Adipocyte (in vitro differentiated cells): ENCODE results near the gene FAM114A1.
"Not testable (repeated sequence)": the region's sequence is repeated elsewhere in the genome, so short reads cannot be mapped to it uniquely, and the experiment has no call there.

Experiments
- DNase-seq: peaks from one replicate; pipeline ENCODE4 v3.0.0-alpha.2; 2015; ENCODE audit warnings: low read depth
- H3K27me3 ChIP-seq: replicated peaks from 2 replicates; pipeline ENCODE4 v1.7.0; 2013; ENCODE audit warnings: mild to moderate bottlenecking, low read length, moderate library complexity; ENCODE audit not compliant: control insufficient read depth, insufficient read depth
- H3K36me3 ChIP-seq: 2 replicates; pipeline ENCODE4 v1.7.0; 2013; ENCODE audit warnings: low read length, mild to moderate bottlenecking, moderate library complexity; ENCODE audit not compliant: control insufficient read depth, insufficient read depth, severe bottlenecking
- H3K4me1 ChIP-seq: 2 replicates; pipeline ENCODE4 v1.7.0; 2013; ENCODE audit warnings: mild to moderate bottlenecking, low read length, moderate library complexity; ENCODE audit not compliant: control insufficient read depth, insufficient read depth
- H3K4me3 ChIP-seq: 2 replicates; pipeline ENCODE4 v1.7.0; 2013; ENCODE audit warnings: mild to moderate bottlenecking, low read length, moderate library complexity
- H3K9ac ChIP-seq: 2 replicates; pipeline ENCODE4 v1.7.0; 2013; ENCODE audit warnings: mild to moderate bottlenecking, low read length, moderate library complexity
- H3K9me3 ChIP-seq: 2 replicates; pipeline ENCODE4 v1.7.0; 2013; ENCODE audit warnings: mild to moderate bottlenecking, low read length, moderate library complexity; ENCODE audit not compliant: control insufficient read depth

Gene FAM114A1

DNA sequence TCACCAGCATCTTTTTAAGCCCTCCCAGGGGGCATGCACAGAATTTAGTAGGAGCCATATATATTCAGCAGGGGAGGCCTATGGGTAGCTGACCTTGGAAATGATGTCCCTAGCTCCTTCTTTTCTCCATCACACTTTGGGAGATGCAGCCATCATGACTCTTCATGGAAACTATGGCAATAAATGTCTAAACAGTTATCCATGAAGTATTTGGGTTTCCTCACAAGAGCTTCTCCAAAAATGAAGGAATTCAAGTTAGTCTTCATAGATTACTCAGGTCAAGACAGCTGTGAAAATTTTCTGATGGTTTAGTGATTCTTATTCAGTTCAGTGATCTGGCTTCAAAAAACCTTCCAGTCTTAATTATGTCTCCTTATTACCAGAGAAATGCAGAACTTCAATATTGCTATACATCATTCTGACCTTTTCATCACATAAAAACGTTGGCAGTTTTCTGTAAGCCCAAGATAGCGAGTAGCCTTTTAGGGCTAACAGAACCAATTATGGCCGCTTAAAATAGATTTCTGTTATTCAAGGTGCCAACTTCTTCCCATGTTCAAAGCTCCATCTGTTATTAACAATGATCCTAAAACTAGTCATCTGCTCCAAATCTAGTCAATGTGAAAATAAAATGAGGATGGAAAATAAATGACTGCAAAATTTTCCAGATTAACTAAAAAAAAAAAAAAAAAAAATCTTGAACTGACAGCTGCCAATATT lies 112.1 kb downstream of the FAM114A1 start:
- no peaks in the 10 kb centered on the region for H3K36me3 ChIP-seq
- H3K4me3 ChIP-seq = no peak overlapping the region
- DNase-seq = no peak
- H3K4me1 ChIP-seq = peaks cover 44% of the 10 kb centered on the region
- H3K9me3 ChIP-seq = no peaks in the 10 kb centered on the region
- H3K9ac ChIP-seq = no peak overlapping the region
- H3K27me3 ChIP-seq = no peaks in the 10 kb centered on the region

DNA sequence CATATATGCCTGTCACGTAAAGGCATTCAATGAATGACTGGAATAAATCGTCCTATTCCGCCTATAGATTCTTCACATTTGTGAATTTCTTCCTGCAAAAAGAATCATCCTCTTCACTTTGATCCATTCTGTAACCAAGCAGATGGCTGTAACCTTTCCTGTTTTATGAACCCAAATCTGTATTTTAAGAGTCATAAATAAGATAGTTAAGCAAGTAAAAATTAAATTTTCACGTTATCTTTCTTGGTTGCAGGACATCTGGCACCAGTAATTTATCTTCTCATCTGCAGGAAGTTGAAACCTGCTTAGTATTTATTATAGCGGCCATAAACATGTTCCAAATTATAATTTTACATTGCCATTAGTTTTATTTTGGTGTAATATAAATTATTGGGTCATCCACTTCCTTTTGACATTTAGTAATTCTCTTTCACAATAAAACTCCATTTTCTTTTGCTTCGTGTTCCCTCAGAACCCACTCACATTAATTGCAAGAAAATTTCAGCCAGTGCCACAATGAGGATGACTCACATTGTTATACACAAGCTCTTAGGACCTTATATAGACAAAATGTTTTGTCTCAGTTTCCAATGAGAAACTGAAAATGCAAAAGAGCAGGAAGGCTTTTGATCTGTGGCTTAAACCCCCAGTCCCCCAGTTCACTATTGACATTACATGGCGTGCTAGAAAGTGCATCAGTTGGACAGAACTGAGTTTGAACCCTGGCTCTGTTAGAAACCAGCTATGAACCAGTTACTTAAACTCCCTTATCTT lies 113.5 kb downstream of the FAM114A1 start:
- no peaks in the 10 kb centered on the region for H3K27me3 ChIP-seq
- no peaks in the 10 kb centered on the region for H3K9me3 ChIP-seq
- peak overlapping the region; percentile 36 for H3K4me3 ChIP-seq
- DNase-seq = peak; percentile 69
- H3K36me3 ChIP-seq = no peaks in the 10 kb centered on the region
- H3K4me1 ChIP-seq = peaks cover 46% of the 10 kb centered on the region
- H3K9ac ChIP-seq = peak overlapping the region; percentile 44

DNA sequence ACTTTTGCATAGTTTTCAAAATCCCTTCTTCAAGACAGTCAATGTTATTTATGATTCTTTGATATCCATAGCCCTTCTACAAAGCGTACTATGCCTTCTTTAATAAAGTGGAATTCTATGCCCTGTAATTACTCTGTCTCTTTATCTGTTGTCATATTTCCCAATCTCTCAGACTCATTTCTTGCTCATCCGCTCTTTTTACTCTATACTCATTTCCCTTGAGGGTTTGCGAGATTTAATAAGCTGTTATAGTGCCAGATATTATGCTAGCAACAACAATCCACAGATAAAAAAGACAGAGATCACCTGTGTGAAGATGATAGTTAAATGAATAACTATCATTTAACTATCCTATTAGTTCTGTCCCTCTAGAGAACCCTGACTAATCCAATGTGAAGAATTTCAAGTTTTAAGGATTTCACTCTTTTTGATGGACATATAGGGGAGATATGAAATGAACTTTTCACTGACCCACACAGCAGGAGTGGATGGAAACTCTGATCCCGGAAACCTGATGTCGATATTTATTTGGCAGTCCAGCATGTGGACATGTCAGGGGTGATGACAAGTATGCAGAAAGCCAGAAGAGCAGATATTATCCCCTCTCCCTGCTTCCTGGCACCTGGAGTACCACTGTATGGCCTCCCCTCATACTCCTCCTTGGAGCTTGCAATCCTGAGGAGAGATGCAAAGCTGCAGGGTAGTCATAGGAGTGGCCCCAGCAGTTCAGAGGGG lies 114.9 kb downstream of the FAM114A1 start:
- H3K4me1 ChIP-seq = peaks cover 42% of the 10 kb centered on the region
- no peaks in the 10 kb centered on the region for H3K36me3 ChIP-seq
- H3K4me3 ChIP-seq = no peak overlapping the region
- DNase-seq = no peak
- no peaks in the 10 kb centered on the region for H3K9me3 ChIP-seq
- H3K9ac ChIP-seq = no peak overlapping the region
- no peaks in the 10 kb centered on the region for H3K27me3 ChIP-seq

DNA sequence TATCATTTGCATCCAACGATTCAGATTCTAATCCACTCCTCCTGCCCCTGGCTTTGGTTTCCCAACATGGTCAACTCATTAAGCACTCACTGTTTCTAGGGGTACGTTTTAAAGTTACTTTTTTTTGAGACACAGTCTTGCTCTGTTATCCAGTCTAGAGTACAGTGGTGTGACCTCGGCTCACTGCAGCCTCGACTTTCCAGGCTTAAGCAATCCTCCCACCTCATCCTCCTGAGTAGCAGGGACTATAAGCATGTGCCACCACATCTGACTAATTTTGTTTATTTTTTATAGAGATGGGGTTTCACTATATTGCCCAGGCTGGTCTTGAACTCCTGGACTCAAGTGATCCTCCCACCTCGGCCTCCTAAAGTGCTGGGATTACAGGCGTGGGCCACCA lies 115.7 kb downstream of the FAM114A1 start:
- no peaks in the 10 kb centered on the region for H3K9me3 ChIP-seq
- H3K36me3 ChIP-seq = no peaks in the 10 kb centered on the region
- H3K4me1 ChIP-seq = peaks cover 42% of the 10 kb centered on the region

DNA sequence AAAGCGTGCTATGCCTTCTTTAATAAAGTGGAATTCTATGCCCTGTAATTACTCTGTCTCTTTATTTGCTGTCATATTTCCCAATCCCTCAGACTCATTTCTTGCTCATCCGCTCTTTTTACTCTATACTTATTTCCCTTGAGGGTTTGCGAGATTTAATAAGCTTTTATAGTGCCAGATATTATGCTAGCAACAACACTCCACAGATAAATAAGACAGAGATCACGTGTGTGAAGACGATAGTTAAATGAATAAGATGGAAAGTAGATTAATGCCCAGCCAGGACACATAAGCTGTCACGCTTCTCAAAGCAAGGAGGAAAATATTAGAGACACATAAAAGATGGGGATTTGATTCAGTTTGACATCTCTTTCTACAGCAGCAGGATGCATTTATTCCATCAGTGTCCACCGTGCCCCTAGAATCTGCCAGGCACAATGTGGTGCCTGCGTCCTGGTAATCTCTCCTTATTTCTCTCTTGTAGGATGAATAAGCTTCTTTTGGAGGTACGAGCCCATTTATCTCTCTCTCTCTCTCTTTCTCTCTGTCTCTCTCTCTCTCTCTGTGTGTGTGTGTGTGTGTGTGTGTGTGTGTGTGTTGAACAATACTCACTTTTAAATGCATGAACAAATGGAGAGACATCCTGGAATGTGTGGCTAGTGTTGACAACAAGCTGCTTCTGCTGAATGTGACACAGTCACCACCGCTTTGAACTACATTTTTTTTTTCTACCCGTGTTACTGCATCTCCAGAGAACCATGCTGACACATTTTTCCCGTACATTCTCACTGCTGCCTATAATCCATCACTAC lies 116.4 kb downstream of the FAM114A1 start:
- no peaks in the 10 kb centered on the region for H3K27me3 ChIP-seq
- H3K4me1 ChIP-seq = peaks cover 42% of the 10 kb centered on the region
- peak overlapping the region; percentile 57 for H3K4me3 ChIP-seq
- H3K9ac ChIP-seq = no peak overlapping the region
- no peak for DNase-seq
- H3K36me3 ChIP-seq = no peaks in the 10 kb centered on the region
- H3K9me3 ChIP-seq = no peaks in the 10 kb centered on the region

More for the DNA sequence above, 115.7 kb downstream of the FAM114A1 start:
- Histone ChIP-seq H3K27me3 (no peaks in the 10 kb centered on the region), H3K9ac (no peak overlapping the region), H3K4me3 (no peak overlapping the region)
- DNase-seq = no peak

DNA sequence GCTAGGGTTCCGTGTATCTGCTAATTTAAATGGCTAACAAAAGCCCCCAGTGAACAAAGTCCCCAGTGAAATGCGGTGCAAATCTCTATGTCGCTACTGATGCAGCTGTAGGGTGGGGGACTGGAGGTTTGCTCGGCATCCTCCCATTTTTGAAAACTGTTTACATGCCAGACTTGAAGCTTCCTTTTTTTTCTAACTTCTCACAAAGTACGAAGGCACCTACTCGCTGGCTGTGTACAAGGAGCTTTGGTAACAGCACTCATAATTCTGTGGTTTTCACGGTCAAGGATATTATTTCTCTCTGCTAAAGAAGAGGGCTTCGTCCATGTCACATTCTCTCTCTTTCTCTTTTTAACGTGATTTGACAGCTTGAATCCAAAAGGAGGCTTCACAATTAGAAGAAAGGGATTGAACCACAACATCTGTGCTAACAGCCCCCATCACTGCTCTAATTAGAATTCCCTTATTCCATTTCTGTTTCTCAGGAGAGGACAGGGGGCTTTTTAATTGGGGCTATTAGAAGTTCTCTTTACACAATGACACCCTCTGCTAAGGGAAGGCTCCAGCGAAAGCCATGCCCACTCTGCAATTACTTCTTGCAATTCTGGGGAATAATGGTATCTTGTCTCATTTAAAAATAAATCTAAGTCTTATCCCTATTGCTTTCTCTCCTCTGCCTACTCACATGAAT lies 117.9 kb downstream of the FAM114A1 start:
- DNase-seq = no peak
- no peak overlapping the region for H3K4me3 ChIP-seq
- H3K27me3 ChIP-seq = no peaks in the 10 kb centered on the region
- no peak overlapping the region for H3K9ac ChIP-seq
- no peaks in the 10 kb centered on the region for H3K9me3 ChIP-seq
- peaks cover 42% of the 10 kb centered on the region for H3K4me1 ChIP-seq
- H3K36me3 ChIP-seq = no peaks in the 10 kb centered on the region

DNA sequence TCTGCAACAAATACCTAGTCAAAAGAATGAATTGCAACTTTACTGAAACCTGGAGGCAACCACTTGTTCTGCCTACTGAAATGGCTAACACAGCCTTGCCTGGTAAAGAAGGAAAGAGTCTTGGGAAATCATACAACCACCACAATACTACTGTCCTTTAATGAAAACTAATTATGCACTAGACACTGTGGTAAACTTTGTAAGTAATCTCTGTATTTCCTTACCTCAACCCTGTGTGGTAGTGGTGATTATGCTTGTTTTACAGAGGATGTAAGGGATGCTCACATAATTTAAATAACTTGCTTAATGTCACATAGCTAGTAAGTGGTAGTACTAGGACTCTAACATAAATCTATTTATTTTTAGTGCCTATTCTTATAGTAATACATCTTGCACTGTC lies 119.9 kb downstream of the FAM114A1 start:
- no peak for DNase-seq
- no peaks in the 10 kb centered on the region for H3K27me3 ChIP-seq
- no peaks in the 10 kb centered on the region for H3K36me3 ChIP-seq
- H3K9me3 ChIP-seq = no peaks in the 10 kb centered on the region
- no peak overlapping the region for H3K9ac ChIP-seq
- peaks cover 23% of the 10 kb centered on the region for H3K4me1 ChIP-seq
- no peak overlapping the region for H3K4me3 ChIP-seq

DNA sequence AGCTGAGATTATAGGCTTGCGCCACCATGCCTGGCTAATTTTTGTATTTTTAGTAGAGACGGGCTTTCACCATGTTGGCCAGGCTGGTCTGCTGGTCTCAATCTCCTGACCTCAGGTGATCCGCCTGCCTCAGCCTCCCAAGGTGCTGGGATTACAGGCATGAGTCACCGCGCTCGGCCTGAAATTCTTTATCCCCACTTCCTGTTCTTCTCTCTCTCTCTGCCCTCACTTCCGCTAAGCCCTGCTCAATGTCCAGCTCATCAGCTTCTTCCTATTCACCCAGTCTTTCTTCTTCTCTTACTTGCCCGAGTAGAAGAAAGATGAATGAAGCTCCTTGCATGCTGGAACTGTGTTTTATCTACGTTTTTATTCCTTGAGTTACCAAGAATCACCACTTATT lies 120.7 kb downstream of the FAM114A1 start:
- DNase-seq, H3K4me3 ChIP-seq, H3K9me3 ChIP-seq, H3K9ac ChIP-seq, H3K27me3 ChIP-seq, H3K36me3 ChIP-seq: not testable (repeated sequence)
- peaks cover 15% of the 10 kb centered on the region for H3K4me1 ChIP-seq

DNA sequence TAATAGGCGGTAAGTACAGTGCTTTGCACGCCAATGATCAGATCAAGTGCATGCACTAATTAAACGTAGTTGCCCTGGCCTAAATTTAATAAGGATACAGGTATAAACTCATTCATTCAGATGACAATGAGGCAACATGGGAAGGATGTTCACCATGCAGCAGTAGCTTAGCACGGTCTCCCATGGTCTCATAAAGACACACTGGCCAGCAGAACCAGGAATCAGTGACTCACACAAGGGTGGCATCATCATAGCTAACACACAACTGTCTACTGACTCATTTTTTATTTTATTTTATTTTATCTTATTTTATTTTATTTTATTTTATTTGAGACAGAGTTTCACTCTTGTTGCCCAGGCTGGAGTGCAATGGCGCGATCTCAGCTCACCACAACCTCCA lies 121.9 kb downstream of the FAM114A1 start:
- DNase-seq = peak; percentile 33
- Histone ChIP-seq H3K9ac (no peak overlapping the region), H3K4me3 (no peak overlapping the region), H3K36me3 (no peaks in the 10 kb centered on the region), H3K27me3 (no peaks in the 10 kb centered on the region), H3K9me3 (no peaks in the 10 kb centered on the region), H3K4me1 (peaks cover 4% of the 10 kb centered on the region)

DNA sequence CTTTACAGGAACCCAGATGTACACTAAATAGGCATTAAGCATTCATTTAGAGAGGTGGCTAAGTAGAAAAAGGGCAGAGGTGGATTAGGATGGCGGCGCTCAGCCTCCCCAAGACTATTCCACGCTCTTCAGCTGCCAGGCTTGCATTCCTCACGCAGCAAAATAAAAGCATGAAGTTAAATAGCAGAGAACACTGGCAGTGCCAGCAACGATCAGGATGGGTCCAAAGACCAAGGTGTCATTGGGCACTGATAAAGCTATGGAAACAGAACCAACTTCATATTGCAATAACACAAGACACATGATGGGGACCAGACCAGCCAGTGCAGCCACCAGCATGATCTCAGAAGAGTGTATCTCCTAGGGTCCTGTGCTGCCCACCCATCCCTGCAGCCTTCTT lies 122.6 kb downstream of the FAM114A1 start:
- H3K9ac ChIP-seq = no peak overlapping the region
- DNase-seq = no peak
- H3K9me3 ChIP-seq = no peaks in the 10 kb centered on the region

More for the DNA sequence above, 122.6 kb downstream of the FAM114A1 start:
- H3K4me3 ChIP-seq = no peak overlapping the region
- H3K36me3 ChIP-seq = no peaks in the 10 kb centered on the region
- H3K27me3 ChIP-seq = no peaks in the 10 kb centered on the region
- peaks cover 7% of the 10 kb centered on the region for H3K4me1 ChIP-seq
